Urothelium cell line (cell line): Measurements from ENCODE around the gene GPR62.

Source experiments
- DNase-seq: peaks from one replicate; pipeline ENCODE4 v3.0.0; 2011; ENCODE audit warnings: low spot score, mixed read lengths
- FAIRE-seq: peaks from 2 replicates; lab custom pipeline; 2011; peaks lifted over from hg19 to GRCh38; lab: Jason Lieb, UNC

Gene GPR62

DNA sequence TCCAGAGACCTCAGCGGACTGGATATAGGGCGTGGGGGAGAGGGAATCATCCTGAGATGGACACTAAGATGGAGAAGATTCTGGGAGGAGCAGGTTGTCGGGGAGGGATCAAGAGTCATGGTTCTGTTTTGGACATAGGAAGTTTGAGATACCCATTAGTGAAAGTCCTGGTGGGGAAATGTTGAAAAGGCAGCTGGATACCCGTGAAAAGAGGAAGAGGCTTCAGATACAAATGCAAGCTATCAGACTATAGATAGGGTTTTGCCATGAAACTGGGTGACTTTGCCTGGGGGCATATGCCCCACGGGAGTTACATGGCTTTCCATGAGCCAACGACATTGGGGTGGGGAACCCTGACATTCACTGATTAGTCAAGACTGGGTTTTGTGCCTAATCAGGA, 1.1 kb upstream of the GPR62 start:
- FAIRE-seq = no peak
- DNase-seq = no peak

DNA sequence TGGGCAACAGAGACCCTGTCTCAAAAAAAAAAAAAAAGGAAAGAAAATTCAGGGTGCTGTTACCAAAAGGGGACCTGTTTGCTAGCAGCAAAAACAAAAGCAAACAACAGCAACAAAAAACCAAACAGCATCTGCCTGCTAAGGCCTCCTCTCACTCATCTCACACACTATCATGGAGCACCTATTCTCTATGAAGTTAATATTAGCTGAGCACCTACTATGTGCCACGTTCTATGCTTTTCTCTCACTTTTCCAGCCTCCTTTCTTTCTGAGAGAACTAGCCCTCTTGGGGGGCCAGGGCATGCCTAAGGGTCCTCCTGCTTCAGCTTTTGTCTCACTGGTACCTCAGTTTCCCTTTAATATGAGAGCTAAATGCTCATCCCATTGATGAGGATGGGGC, 468 bp upstream of the GPR62 start:
- DNase-seq (no peak), FAIRE-seq (no peak)

DNA sequence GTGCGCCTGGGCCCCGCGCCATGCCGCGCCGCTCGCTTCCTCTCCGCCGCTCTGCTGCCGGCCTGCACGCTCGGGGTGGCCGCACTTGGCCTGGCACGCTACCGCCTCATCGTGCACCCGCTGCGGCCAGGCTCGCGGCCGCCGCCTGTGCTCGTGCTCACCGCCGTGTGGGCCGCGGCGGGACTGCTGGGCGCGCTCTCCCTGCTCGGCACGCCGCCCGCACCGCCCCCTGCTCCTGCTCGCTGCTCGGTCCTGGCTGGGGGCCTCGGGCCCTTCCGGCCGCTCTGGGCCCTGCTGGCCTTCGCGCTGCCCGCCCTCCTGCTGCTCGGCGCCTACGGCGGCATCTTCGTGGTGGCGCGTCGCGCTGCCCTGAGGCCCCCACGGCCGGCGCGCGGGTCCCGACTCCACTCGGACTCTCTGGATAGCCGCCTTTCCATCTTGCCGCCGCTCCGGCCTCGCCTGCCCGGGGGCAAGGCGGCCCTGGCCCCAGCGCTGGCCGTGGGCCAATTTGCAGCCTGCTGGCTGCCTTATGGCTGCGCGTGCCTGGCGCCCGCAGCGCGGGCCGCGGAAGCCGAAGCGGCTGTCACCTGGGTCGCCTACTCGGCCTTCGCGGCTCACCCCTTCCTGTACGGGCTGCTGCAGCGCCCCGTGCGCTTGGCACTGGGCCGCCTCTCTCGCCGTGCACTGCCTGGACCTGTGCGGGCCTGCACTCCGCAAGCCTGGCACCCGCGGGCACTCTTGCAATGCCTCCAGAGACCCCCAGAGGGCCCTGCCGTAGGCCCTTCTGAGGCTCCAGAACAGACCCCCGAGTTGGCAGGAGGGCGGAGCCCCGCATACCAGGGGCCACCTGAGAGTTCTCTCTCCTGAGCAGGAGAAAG, 951 bp downstream of the GPR62 start:
- no peak for FAIRE-seq

DNA sequence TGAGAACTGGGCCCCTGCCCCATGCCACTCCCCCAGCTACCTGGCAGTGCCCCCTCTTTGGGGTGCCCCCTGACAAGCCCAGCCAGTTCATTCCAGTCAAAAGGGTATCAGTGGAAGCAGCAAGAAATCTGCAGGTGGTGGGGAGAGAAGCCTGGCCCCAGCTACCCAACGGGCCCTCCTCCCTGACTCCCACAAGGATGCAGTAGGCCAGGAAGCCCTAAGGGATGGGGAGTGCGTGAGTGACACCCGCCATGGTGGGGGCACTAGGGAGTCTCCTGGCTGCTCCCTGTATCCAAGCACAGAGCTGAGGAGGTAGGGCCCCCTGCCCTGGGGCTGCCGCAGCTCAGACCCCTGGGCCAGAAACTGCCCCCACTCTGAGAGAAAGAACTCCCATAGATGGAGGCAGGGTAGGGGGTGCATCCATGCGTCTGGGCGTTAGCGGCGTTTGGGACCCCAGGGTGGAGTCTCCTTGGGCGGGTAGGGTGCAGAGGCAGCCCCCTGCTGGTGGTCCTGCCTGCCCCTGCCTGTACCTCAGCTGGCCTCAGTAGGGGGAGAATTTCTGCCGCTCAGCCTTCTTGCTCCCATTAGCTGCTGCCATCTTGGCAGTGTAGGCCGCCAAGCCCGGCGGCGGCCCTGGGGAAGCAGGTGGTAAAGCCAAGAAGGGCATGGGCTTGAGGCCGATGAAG, 2.5 kb downstream of the GPR62 start:
- DNase-seq = no peak

More for the DNA sequence above, 951 bp downstream of the GPR62 start:
- no peak for DNase-seq

DNA sequence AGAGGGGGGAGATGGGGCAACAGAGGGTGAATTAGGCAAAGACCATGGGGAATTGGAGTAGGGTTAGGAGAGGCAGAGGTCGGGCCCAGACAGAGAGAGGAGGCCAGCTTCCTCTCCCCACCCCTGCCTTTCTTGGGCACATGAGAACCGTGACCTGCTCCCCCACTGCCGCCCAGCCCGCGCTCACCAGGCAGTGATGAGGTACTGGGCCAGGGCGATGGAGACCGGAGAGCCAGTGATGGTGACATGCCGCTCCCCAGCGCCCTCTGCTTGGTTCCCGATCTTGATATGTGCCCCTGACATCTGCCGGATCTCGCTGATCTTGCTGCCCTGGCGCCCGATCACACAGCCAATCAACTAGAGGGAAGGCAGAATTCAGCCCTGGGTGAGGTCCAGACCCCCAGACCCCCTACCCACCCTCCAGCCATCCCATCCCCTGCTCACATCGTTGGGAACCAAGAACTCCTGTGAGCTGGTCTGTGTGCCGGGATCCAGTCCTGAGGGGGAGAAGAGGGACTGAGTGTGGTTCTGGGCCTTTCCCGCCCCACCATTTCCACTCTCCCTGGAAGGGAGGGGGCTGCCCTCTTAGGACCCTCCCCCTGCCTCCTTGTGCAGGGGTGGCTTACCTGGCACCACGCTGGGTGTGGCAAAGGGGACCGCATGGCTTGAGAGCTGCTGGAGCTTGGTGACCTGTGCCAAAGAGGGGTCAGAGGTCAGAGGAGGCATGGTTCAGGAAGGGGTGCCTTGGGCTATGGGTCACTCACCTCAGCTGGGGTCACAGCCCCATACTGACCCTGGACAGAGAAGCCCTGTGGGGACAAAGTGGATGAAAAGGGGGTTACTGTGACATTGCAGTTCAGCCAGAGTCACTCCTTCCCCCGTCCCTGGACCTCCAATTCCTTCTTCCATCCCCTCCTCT, 3.7 kb downstream of the GPR62 start:
- DNase-seq = no peak
- no peak for FAIRE-seq

More for the DNA sequence above, 2.5 kb downstream of the GPR62 start:
- no peak for FAIRE-seq

DNA sequence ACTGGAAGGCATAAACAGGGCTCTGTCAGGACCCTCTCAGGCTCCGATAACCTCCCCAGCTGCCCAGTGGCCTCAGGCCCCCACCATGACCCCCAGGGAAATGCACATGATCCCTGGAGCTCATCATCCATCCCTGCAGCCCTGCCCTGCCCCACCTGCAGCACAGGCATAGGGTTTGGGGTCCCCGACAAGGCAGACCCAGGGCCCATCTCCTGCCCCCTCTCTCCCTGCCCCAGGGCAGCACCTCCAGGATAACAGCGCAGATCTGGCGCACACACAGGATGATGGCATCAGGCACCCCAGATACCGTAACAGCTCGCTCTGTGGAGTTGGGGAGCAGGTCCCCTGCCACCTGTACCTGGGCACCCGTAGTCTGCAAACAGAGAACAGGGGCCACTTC, 4.5 kb downstream of the GPR62 start:
- no peak for DNase-seq
- FAIRE-seq = no peak

DNA sequence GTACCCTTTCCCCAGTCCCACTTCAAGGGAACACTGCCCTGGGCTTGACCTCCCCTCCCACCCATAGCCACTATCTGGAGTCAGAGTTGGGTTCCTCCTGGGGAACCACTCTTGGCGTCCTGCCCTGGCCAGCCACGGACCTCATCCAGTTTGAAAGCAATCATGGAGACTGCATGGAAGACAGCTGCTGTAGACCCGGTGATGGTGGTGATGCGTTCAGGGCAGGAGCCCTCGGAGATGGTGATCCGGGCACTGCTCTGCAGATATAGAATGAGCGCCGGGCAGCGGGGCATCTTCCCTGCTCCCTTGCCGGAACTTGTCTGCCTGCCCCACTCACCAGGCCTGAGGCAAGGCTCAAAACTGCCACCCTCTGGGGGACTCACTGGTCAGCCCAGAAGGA, 5.2 kb downstream of the GPR62 start:
- no peak for DNase-seq
- no peak for FAIRE-seq

DNA sequence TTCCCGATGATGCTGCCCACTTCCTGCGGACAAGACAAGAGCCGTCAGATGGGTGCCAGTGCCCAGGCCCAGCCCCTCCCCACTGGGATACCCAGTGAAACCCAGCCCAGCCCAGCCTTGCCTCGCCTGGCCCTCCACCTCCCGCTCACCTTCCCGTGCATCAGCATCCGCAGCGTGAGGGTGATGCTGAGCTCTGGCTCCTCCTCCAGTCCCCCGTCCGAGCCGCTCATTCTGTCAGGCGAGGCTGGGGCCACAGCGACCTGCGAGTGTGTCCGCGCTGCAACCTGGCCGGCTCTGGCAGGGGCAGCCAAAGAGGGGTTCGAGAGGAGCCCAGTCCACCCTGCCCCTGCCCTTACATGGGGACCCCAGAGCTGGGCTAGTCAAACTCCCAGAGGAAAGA, 5.8 kb downstream of the GPR62 start:
- no peak for FAIRE-seq
- DNase-seq = no peak

DNA sequence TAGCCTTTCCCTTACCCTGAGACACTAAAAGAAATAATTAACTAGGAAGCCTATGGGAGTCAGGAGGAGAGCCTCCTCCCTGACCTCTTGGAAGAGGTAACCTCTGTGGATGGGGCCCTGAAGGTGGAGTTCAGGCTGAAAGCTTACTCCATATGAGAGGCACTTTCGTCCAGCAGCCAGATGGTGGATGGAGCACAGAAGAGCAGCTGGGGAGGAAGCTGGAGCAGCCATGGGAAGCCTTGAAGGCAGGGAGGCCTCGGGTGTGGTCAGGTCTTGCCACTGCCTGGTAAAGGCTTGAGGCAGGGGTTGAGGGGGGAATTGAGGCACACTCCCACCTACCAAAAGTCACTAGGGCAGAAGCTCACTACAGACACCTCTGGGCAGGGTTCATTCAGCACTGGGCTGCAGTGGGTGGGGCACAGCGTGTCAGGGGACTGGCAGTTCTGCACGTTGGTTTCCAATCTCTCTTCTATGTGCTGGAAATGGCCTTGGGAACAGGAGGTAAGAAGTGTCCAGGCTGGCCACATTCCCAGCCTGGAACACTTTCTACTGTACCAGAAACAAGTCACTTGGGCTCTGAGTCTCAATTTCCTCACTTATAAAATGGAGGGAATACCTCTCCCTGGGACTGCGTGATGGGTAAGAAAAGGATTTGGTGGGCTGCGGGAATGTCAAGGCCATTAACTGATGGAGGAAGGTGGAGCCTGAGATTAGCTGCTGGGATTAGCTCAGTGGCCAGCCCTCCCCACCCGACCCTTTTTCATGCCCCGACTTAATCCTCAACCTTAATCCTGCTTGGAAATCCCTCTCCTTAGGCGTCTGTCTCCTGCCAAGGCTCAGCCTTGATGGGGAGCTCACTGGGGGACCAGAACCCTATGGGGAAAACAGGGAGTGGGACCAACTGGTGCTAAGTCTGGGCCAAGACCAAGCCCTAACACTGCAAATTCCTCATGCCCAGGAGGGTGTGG, 6.7 kb downstream of the GPR62 start:
- DNase-seq (no peak), FAIRE-seq (no peak)

DNA sequence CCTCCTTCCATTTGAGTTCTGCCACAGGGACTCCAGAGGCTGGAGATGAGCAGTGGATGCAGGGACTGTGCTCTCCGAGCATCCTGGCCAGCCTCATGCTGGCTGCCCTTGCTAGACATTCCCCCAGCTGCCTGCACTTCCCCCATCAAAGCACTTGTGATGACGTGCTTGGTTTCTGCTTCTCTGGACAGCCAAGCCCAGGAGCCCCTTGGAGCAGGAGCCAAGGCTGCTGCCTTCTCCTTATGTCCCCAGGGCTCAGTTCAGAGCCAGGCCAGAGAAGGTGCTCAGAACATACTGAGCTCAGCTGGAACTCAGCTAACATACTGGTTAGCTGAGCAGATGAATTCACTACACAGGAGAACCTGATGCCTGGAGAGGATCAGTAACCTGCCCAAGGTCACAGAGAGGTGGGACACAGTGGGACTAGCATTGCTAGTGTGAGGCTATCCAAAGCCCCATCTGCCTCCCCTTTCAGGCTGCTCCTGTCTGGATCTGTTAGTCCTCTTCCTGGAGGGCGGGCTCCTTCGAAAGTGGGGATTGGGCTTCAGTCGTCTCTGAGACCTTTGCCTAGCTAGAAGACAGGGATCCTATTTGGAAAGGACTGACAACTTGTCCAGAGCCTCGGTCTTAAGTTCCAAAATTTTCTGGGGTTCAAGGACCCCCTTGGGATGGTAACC, 7.8 kb downstream of the GPR62 start:
- FAIRE-seq = no peak

DNA sequence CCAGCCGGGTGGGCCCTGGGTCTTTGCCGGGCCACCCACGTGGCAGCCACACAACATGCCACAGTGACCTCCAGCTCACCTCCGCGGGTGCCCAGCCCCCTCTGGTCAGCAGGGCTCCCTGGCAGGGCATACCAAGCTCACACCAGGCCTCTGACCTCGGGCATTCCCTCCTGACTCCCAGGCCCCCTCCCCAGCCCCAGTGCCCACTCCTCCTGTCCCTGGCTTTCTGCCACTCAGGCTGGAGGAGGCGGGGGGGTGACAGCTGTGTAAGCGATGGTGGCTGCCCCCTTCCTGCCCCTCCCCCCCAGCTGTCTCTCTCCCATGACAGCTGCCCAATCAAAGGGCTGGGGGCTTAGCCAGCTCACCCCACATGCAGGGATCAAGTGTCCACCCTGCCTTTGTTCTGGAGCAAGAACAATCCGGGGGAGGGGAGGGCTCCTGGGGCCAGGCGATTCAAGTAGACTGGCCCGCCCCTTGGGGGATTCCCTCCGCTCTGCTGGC, 8.8 kb downstream of the GPR62 start:
- DNase-seq (no peak), FAIRE-seq (no peak)

More for the DNA sequence above, 7.8 kb downstream of the GPR62 start:
- no peak for DNase-seq

DNA sequence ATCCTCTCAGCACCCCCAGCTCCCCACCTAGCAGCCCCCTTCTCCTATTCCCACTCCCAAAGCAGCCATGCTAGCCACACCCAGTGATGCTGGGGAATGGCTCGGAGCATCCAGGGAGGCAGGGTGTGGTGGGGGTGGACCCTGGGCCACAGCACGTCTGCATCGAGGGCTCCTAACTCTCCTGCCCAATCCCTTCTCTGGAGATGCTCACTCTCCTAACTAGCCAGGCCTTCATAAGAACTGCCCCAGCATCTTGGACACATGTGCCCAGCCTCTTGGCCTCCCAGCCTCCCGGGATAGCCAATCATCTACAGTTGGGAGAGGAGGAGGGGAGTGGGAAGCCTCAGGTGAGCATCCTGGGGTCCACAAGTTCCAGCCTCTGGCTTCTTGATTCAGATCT, 9.3 kb downstream of the GPR62 start:
- FAIRE-seq = no peak
- DNase-seq = no peak

DNA sequence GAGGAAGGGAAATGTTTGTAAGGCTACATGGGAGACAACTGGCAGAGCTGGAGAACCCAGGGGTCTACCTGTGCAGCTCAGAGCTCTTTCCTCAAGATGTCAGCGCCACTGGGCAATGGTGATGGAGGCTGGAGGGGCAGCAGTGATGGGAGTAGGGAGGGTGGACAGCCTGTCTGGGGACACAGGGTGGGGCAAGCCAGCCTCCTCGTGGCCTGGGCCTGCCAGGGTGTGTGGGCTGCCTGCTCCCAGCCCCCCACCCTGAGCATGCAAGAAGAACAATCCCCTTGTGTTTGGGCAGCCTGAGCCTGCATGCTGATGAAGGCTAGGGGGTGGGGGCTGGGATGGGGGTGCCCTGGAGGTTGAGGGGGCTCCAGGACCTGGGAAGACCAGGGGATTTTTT, 10.8 kb downstream of the GPR62 start:
- DNase-seq (no peak), FAIRE-seq (no peak)

DNA sequence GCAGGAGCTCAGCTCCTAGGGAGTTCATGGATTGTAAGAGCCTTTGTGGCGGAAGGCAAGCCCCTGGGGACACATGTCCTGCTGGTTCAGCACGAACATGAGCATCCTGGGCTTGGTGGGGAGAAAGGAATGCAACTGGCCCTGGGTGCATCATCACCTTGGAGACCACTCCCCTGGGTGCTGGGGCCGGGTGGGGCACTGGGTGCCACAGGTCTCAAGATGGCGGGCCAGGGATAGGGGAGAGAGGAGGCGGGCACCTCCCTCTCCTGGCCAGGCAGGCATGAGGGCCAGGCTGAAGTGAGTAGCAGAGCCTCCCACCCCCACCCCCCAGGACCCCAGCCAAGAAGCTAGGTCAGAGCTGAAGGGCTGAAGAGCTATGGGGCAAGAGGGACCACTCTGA, 11.3 kb downstream of the GPR62 start:
- no peak for DNase-seq
- FAIRE-seq = peak; percentile 37

DNA sequence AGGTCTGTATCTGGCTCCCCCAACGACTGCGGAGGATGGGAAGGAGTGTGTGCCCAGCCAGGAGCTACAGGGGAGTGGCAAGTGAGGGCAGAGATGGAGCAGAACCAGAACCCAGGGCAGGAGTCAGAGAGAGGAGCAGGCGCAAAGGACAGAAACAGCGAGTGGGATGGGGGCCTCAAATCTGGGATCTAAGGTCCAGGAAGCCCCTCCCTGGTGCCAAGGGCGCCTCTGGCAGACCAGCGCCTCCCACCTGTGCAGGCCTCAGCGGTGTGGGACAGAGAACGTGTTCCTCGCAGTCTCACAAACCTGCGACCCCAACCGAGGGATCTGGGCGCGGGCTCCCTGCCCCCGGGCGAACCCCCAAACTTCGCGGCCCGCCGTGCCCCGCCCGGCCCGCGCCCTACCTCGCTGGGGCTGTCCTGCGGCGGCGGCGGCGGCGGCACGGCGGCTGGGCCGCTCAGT, 11.8 kb downstream of the GPR62 start:
- DNase-seq (no peak), FAIRE-seq (peak; percentile 66)

DNA sequence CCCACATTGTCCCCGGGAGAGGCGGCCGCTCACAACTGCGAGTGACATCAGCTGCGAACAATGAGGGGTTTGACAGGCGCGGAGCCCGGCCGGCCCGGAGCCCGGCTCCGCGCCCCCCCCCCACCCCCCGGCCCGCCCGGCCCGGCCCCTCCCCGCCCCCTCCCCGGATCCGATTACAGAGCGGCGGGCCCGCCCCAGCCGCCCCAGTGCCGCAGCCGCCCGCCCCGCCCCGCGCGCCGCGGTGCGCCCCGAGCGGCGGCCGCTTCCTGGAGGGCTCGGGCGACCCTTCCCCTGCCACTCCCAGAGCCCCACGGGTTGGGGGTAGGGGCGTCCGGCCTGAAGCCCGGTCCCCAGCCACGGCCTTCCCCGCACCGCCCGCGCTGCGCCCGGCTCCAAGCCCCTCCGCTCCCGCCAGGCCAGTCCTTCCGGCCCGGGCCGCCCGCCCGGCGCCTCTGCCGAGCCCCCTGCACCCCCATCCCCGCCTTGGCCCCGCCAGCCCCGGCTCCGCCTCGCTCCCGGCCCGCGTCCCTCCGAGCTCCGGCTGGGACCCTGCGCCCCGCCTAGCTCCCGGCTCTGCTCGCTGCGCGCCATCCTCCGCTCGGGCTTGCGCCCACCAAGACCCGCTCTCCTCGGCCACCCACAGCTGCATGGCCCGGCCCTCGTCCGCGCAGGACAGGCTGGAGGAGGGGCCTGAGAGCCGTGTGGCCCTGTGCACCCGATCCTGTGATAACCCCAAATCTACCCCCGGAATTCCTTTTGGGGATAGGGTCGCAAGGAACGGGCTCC, 12.4 kb downstream of the GPR62 start, which contains the start of gene PCBP4:
TSS of gene PCBP4 (minus strand) at position 71 of the 786 bp plus-strand sequence. CDS start 6,214 bp downstream, outside the sequence.
- FAIRE-seq (no peak), DNase-seq (peak; percentile 83)

DNA sequence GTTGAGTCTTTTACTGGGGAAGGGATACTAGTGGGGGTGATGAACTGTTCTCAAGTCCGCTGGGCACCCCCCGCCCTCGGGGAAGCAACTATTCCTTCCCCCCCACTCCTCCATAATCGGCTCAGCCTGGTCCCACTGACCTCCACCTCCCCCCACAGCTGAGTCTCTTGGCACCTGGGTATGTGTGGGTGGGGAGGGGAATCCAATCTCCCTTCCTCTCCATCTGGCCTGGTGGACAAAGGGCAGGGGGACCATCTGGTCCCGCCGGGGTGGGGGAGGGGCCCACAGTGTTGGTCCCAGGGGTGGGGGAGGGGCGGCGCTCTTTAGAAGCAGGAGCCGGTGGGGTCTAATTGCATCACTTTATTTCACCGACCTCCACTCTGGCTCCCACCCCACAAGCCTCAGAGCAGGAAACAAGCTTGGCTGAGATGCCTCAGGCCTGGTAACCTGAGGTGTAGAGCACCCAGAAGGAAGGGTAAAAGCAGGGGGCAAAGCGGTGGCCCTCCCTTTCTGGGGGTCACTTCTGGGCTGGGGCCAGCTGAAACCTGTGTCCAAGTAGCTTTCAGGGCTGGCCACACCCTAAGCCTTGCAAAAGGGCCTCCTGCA, 13.1 kb downstream of the GPR62 start:
- no peak for DNase-seq
- FAIRE-seq = no peak
